A673 (cell line): ENCODE data around the gene DEAF1. TPM values are rescaled to one million over a fixed set of nuclear protein-coding genes. Genes with fewer than 3 reads are reported as not detected.

ENCODE experiments used
- BruUV-seq: library from RNA; stranded (reverse); fragments of 400-500 nt; replicated peaks from 2 replicates; lab custom pipeline; 2021; lab: Mats Ljungman, UMichigan
- CTCF ChIA-PET: fragments of 300-600 bp; sonication (Branson Sonifier 250); formaldehyde crosslinking; loops from one replicate; lab custom pipeline; 2022; ENCODE audit warnings: antibody characterized with exemption; lab: Charles Lee
- POLR2A ChIA-PET: fragments of 300-600 bp; sonication (Branson Sonifier 250); formaldehyde crosslinking; loops from one replicate; lab custom pipeline; 2022; ENCODE audit warnings: antibody characterized with exemption; ENCODE audit not compliant: low non-redundant PET; lab: Charles Lee
- DNase-seq: peaks from one replicate; pipeline ENCODE4 v3.0.0-alpha.2; 2015; ENCODE audit warnings: low spot score
- H3K27ac ChIP-seq: fragments of 200-600 bp; sonication (generic); 2 replicates; pipeline ENCODE4 v1.5.1; 2016; ENCODE audit warnings: mixed run types, low read depth, mild to moderate bottlenecking, mixed read lengths, antibody characterized with exemption, low read length; ENCODE audit not compliant: poor library complexity, severe bottlenecking
- H3K27me3 ChIP-seq: fragments of 200-600 bp; sonication (generic); replicated peaks from 2 replicates; pipeline ENCODE4 v1.6.1; 2017; ENCODE audit warnings: mixed run types, low read depth, mild to moderate bottlenecking, mixed read lengths, antibody characterized with exemption, low read length; ENCODE audit not compliant: insufficient read depth, poor library complexity
- H3K36me3 ChIP-seq: fragments of 200-600 bp; sonication (generic); 2 replicates; pipeline ENCODE4 v1.6.1; 2016; ENCODE audit warnings: mixed run types, mild to moderate bottlenecking, mixed read lengths, antibody characterized with exemption, low read length; ENCODE audit not compliant: insufficient read depth, poor library complexity, severe bottlenecking
- H3K4me1 ChIP-seq: fragments of 200-600 bp; sonication (generic); 2 replicates; pipeline ENCODE4 v1.6.1; 2017; ENCODE audit warnings: mixed run types, mild to moderate bottlenecking, mixed read lengths, antibody characterized with exemption, low read length; ENCODE audit not compliant: insufficient read depth, poor library complexity, severe bottlenecking
- H3K4me3 ChIP-seq: fragments of 200-600 bp; sonication (generic); 2 replicates; pipeline ENCODE4 v1.5.1; 2016; ENCODE audit warnings: low read depth, mixed run types, mild to moderate bottlenecking, mixed read lengths, low read length; ENCODE audit not compliant: poor library complexity, severe bottlenecking
- H3K9me3 ChIP-seq: fragments of 200-600 bp; sonication (generic); 2 replicates; pipeline ENCODE4 v1.6.1; 2016; ENCODE audit warnings: mixed run types, low read depth, mild to moderate bottlenecking, mixed read lengths, antibody characterized with exemption, low read length; ENCODE audit not compliant: poor library complexity, severe bottlenecking
- EZH2 ChIP-seq: fragments of 200-600 bp; sonication (generic); IDR thresholded peaks from 2 replicates; pipeline ENCODE4 v1.6.1; 2017; ENCODE audit warnings: borderline replicate concordance, low read depth, mild to moderate bottlenecking, mixed read lengths, antibody characterized with exemption, low read length; ENCODE audit not compliant: poor library complexity, severe bottlenecking
- intact Hi-C: fragments of 100-400 bp; cut with micrococcal nuclease; formaldehyde crosslinking; loops from one replicate; pipeline ENCODE4 v1.10.0; 2022; ENCODE audit not compliant: unreplicated experiment
- total RNA-seq: library from RNA; stranded (reverse); gene quantifications from 2 replicates; pipeline ENCODE4 v1.2.3, GENCODE V29; 2021
- TF ChIP-seq, protein P1 (sequence below): fragments of 300-800, 200-600 bp; sonication (generic); conservative IDR thresholded peaks from 2 replicates; pipeline ENCODE4 v1.5.1; 2017; ENCODE audit warnings: low read depth, mild to moderate bottlenecking, antibody characterized with exemption, low read length, moderate library complexity, mixed read lengths

DEAF1 gene
- total RNA-seq, 1 experiment from 2014 or later, result 56.7 TPM

DNA sequence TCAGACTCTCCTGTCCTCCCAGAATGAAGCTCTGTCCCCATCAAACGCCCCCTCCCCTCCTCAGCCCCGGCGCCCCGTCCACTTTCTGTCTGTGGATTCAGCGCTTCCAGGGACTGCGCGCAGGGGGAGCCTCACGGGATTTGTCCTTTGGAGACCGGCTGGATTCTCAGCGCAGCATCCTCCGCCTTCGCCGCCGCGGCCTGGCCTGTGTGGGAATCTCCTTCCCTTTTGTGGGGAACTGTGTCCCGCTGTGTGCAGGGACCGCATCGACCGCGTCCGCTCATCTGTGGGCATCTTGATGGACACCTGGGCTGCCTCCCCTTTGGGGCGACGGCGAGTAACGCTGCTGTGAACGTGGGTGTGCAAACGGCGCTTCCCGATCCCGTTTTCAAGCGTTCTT, 67.0 kb downstream of the DEAF1 start:
- POLR2A ChIA-PET, result no interaction called here
- TF ChIP-seq, protein P1, sequence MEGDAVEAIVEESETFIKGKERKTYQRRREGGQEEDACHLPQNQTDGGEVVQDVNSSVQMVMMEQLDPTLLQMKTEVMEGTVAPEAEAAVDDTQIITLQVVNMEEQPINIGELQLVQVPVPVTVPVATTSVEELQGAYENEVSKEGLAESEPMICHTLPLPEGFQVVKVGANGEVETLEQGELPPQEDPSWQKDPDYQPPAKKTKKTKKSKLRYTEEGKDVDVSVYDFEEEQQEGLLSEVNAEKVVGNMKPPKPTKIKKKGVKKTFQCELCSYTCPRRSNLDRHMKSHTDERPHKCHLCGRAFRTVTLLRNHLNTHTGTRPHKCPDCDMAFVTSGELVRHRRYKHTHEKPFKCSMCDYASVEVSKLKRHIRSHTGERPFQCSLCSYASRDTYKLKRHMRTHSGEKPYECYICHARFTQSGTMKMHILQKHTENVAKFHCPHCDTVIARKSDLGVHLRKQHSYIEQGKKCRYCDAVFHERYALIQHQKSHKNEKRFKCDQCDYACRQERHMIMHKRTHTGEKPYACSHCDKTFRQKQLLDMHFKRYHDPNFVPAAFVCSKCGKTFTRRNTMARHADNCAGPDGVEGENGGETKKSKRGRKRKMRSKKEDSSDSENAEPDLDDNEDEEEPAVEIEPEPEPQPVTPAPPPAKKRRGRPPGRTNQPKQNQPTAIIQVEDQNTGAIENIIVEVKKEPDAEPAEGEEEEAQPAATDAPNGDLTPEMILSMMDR, result no peak
- no peak for TF ChIP-seq EZH2

DNA sequence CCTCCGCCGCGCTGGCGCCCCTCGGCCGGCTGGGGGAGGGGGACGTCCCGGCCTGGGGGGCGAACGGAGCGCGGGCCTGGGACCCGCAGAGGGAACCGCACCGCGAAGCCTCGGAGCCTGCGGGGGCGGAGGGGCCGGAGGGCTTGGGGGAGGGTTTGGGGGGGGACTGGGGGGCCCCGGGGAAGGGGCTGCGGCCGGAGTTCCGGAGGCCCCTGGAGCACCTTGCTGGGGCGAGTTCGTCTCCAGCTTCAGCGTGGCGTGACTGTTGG, 67.8 kb downstream of the DEAF1 start:
- intact Hi-C loops, result no loop called here
- no peak overlapping the region for H3K4me3 ChIP-seq
- POLR2A ChIA-PET, result no interaction called here
- CTCF ChIA-PET, result no interaction called here
- DNase-seq, result no peak
- H3K9me3 ChIP-seq, result no peaks in the 10 kb centered on the region
- TF ChIP-seq EZH2, result no peak
- TF ChIP-seq, protein P1, result no peak
- no peak overlapping the region for H3K27ac ChIP-seq
- no peaks in the 10 kb centered on the region for H3K36me3 ChIP-seq
- H3K4me1 ChIP-seq, result peaks cover 11% of the 10 kb centered on the region
- no peaks in the 10 kb centered on the region for H3K27me3 ChIP-seq
- BruUV-seq, result no TSS peak

More for the DNA sequence above, 67.0 kb downstream of the DEAF1 start:
- intact Hi-C loops, result no loop called here
- Histone ChIP-seq H3K27me3 (no peaks in the 10 kb centered on the region), H3K36me3 (no peaks in the 10 kb centered on the region), H3K4me1 (peaks cover 11% of the 10 kb centered on the region), H3K27ac (no peak overlapping the region), H3K4me3 (peak overlapping the region; percentile 19), H3K9me3 (no peaks in the 10 kb centered on the region)
- no peak for DNase-seq
- BruUV-seq, result no TSS peak
- CTCF ChIA-PET, result no interaction called here

DNA sequence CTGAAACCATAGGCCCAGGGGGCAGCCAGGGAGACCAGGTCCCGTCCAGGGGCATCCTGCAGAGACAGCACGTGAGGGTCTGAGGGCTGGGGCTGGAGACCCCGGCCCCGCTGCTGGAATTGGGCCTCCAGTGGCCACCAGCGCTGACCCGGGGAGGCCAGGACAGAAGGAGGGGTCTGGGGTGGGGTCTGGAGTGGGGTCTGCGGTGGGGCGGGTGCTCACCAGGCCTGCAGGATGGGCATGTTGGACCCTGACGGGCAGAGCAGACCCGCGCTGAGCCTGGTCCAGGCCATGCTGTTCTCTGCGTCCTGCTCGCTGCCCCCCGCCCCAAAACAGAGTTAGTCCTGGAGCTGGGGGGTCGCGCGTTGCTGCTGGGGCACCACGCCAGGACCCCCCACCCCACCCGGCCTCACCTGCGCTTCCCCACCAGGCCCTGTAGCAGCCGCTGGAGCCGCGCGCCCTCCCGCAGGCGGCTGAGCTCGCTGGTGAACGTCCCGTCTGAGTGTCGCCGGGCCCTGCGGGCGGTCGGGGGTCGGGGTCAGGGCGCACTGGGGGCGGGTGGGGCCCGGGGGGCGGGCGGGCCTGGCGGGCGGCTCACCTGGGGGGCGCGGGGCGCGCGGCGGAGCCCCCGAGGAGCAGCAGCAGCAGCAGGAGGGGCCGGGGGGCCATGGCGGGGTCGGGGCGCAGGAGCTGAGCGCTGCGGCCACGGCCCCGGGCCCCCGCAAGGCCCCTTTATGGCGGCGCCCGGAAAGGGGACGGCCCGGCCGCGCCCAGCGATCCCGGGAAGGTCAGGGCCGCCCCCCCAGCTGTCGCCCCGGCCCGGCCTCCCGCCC, 68.3 kb downstream of the DEAF1 start, which contains the start of gene SCT:
Gene SCT (minus strand): TSS at position 707 of the 833 bp plus-strand sequence. CDS start 38 bp downstream, at position 669.
- POLR2A ChIA-PET, result no interaction called here
- H3K4me1 ChIP-seq, result peaks cover 11% of the 10 kb centered on the region
- DNase-seq, result no peak
- intact Hi-C loops, result no loop called here
- BruUV-seq, result no TSS peak
- no peak within 1 kb of the TSS for H3K27ac ChIP-seq
- no peaks in the 10 kb centered on the region for H3K9me3 ChIP-seq
- no peaks in the 10 kb centered on the region for H3K36me3 ChIP-seq
- CTCF ChIA-PET, result interaction anchor here (0.6 kb wide), 1 partner anchor 121 kb away, joined by 4 read pairs; no protein-coding TSS in a partner anchor
- no peak for TF ChIP-seq EZH2
- TF ChIP-seq, protein P1, result no peak
- H3K4me3 ChIP-seq, result no peak within 1 kb of the TSS
- no peaks in the 10 kb centered on the region for H3K27me3 ChIP-seq
